GM12801 (cell line): ENCODE results near the gene ZSCAN1.

ENCODE experiments used
- TF ChIP-seq, protein P1 (sequence below): IDR thresholded peaks from one replicate; pipeline ENCODE4 v1.5.1; 2011; ENCODE audit warnings: control low read depth; ENCODE audit not compliant: insufficient read length; ENCODE audit errors: extremely low read depth

The ZSCAN1 gene

DNA sequence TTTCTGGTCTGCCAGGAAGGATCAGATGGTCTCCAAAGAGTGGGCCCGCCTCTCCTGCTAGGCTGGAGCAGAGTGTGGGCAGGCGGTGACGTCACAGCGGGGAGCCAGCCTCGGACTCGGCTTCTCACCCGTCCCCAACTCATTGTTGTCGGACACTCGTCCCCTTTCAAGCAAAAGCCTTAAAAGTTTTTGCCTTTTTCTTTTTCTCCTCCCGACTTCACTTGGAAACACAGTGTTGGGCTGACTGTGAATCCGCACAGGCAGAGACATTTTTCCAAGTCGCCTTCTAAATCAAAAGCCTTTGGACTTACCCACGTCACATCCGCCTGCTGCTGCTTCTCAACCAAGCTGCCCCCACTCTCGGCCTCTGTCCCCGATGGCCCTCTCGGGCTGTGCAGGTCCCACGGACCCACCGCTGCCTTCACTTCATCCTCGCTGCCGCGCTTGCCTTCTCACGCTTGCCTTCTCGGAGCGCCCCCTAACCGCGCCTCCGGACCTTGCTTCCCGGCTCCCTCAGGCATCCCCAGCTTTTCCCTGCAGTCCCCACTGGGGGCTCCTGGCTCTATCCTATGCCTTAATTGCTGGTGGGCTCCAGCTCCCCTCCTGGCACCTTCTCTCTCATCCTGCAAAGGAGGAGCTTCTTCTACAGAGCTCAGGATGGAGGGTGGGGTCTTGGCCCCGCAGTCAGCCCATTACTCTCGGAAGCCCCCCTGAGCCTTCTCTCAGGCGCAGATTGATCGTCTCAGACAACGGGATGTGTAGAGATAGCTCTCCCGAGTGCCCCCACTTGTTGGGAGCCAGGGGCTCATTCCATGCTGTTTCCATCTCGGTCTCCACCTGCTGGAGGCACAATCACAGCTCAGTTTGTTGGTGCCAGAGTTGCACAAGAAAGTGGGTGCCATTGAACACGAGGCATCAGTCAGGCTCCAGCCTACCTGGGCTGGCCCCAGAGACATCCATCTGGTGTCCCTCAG is 21.4 kb downstream of the ZSCAN1 start:
- TF ChIP-seq, protein P1, sequence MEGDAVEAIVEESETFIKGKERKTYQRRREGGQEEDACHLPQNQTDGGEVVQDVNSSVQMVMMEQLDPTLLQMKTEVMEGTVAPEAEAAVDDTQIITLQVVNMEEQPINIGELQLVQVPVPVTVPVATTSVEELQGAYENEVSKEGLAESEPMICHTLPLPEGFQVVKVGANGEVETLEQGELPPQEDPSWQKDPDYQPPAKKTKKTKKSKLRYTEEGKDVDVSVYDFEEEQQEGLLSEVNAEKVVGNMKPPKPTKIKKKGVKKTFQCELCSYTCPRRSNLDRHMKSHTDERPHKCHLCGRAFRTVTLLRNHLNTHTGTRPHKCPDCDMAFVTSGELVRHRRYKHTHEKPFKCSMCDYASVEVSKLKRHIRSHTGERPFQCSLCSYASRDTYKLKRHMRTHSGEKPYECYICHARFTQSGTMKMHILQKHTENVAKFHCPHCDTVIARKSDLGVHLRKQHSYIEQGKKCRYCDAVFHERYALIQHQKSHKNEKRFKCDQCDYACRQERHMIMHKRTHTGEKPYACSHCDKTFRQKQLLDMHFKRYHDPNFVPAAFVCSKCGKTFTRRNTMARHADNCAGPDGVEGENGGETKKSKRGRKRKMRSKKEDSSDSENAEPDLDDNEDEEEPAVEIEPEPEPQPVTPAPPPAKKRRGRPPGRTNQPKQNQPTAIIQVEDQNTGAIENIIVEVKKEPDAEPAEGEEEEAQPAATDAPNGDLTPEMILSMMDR, result no peak

DNA sequence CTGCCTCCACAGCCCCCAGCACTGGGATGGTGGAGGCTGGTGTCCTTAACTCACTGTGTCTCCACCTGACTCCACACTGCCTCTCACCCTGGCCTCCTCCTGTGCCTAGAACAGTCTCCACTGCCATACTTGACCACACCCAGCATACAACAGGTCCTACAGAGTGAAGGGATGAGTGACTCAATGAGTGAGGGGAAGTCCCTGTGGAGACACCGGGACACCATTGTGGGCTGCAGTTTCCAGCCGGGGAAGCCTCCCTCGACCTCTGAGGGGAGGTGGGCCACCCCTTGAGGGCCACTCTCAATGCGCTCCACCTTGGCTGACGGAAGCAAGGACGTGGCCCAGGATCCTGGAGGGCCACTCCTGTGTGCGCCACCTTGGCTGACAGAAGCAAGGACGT is 22.4 kb downstream of the ZSCAN1 start:
- TF ChIP-seq, protein P1, result no peak

DNA sequence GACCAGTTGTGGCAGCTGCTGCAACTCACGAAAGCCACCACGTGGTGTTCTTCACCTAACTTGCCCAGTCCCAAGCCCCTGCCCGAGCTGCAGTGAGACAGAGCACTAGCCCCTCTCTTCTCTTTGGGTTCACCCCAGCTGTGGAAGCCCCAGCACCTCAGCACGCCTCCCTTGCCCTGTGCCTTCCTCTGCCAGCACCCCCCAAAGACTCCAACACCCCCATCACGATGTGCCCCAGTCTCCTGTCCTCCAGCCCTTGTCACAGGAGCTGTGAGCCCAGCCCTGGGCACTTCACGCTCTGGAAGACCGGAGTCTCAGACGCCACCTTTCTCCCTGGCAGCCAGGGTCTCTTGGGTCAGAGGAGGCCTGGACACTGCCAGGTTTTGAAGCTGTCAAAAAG is 23.0 kb downstream of the ZSCAN1 start:
- TF ChIP-seq, protein P1, result no peak

DNA sequence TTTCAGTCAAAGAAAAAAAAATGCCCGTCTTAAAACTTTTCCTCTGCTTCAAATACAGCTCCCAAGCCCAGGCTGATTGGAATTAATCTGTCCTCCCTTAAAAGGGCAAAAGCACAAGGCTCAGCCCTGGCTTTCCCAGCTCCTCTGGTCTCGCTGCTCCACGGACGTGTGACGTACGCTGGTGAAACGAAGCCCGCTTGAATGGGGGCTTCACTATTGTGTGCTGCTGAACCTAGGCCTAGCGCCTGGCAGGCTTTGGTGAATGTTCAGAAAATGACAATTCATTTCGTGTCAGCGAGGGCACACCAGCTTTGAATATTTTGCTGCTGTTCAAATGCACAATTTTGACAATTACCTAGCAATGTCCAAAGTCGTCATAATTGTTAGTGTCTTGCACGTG is 24.6 kb downstream of the ZSCAN1 start:
- TF ChIP-seq, protein P1, result no peak

DNA sequence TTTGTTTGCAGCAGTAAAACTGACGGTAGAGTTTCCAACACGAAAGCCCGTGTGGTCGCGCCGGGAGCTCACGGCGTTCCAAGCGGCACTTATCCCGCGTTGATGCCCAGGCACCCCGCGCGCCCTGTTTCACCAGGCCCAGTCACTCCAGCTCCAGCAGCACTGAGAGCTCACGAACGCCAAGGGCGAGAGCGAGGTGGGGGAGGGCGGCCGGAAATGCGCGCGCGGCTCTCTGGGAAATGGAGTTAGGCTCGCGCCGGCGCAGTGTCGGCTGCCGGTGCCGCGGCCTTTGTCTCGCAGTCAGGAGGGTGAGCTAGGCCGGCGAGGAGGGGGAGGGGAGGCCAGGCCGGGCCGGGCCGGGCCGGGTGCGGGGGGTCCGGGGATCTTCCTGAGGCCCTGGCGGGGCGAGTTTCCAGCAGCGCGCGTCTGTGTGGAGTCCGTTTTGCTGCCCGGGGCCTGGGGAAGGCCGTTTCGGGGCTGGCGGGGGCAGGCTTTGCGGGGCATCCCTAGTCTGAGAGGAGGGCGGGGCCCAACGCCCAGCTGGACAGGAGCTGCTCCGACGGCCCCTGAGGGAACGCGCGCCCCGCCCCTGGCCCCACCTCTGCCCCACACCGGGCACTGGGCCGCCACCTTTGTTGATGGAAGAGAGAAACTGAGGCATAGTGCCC is 25.3 kb downstream of the ZSCAN1 start, which contains the start of gene ZNF135:
Gene ZNF135, plus strand, starts transcription at position 280 of the 668 bp plus-strand sequence. CDS start 721 bp downstream, outside the sequence.
- TF ChIP-seq, protein P1, result no peak

DNA sequence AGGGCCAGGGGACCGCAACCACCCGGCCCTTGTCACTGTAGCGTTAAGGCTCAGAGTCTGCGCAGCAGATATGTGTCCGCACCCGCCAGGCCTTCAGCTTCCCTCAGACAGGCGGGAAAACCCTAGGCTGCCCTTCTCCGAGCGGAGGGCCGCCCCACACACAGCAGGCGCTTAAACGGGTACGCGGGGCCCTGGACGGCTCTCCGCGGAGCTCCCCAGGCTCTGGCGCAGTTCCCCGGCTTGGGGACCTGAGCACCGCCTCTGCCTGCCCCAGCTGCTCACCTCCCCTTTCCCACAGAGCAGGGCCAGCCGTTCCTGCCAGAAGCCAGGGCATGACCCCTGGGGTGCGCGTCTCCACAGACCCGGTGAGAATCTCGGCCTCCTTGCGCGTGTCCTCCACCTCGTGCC is 25.9 kb downstream of the ZSCAN1 start:
- TF ChIP-seq, protein P1, result no peak

DNA sequence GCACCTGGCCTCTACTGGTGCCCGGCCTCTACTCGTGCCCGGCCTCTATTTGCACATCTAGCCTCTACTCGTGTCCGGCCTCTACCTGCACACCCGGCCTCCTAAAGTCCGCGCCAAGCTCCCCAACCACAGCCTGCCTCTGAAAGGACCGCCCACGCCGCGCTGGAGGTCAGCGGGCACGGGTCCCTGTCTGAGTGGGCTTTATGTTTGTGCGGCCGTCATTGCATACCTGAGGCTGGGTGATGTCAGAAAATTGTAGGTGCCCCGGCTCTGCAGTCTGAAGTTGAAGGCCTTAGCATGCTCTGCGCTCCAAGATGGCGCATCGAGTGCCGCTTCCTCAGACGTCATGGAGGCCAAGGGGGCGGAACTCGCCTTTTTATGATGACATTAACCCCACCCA is 26.4 kb downstream of the ZSCAN1 start:
- TF ChIP-seq, protein P1, result no peak
